ENCODE measurements around the gene BRINP1. TPM values are rescaled to one million over a fixed set of nuclear protein-coding genes. Genes with fewer than 3 reads are reported as not detected.

BRINP1 gene
- total RNA-seq, 3 donors from 2014 or later (not counting 1 experiment from before 2014, with no cell fraction given) = not detected

- DNase-seq (no peak), ATAC-seq (no peak)
- H3K9me3 ChIP-seq (ENCODE audit: control insufficient read depth, insufficient read depth, low read length) = no peaks in the 10 kb centered on the region
- Mint-ChIP-seq H3K4me1 (no peaks in the 10 kb centered on the region), H3K9me3 (peaks cover 5 to 6% of the 10 kb centered on the region in 2 donors), H3K27ac (no peak overlapping the region), H3K36me3 (no peaks in the 10 kb centered on the region), H3K4me3 (no peak overlapping the region), H3K27me3 (ENCODE audit: low read depth in 2 of 2) (no peaks in the 10 kb centered on the region)
- H3K4me3 ChIP-seq (ENCODE audit: low read length) = no peak overlapping the region
- WGBS (ENCODE audit: insufficient coverage) = 76% methylated on average over 4 of the region's 4 CpGs
- H3K36me3 ChIP-seq (ENCODE audit: control insufficient read depth, insufficient read depth, low read length) = no peaks in the 10 kb centered on the region
- H3K27me3 ChIP-seq (ENCODE audit: control insufficient read depth, insufficient read depth, low read length) = no peaks in the 10 kb centered on the region
- TF ChIP-seq CTCF (IDR thresholded peaks at IDR 0.05) = no peak
- intact Hi-C loops (cut with micrococcal nuclease) = no loop called here
- H3K4me1 ChIP-seq (ENCODE audit: control insufficient read depth, insufficient read depth, low read length) = no peaks in the 10 kb centered on the region
- H3K27ac ChIP-seq (ENCODE audit: low read length) = no peak overlapping the region
Observed at GRCh38 chr9:119412399-119412798, 43.2 kb upstream of the BRINP1 start.

GRCh38 chr9:119409552-119409951, 40.3 kb upstream of the BRINP1 start:
- Histone ChIP-seq H3K36me3 (ENCODE audit: control insufficient read depth, insufficient read depth, low read length) (no peaks in the 10 kb centered on the region), H3K27ac (ENCODE audit: low read length) (no peak overlapping the region), H3K27me3 (ENCODE audit: control insufficient read depth, insufficient read depth, low read length) (no peaks in the 10 kb centered on the region), H3K9me3 (ENCODE audit: control insufficient read depth, insufficient read depth, low read length) (no peaks in the 10 kb centered on the region), H3K4me3 (ENCODE audit: low read length) (no peak overlapping the region), H3K4me1 (ENCODE audit: control insufficient read depth, insufficient read depth, low read length) (no peaks in the 10 kb centered on the region)
- H3K27ac Mint-ChIP-seq = no peak overlapping the region
- TF ChIP-seq CTCF (IDR thresholded peaks at IDR 0.05) = no peak
- WGBS (ENCODE audit: insufficient coverage) = 66% methylated on average over 3 of the region's 3 CpGs
- DNase-seq = no peak
- H3K36me3 Mint-ChIP-seq = no peaks in the 10 kb centered on the region
- no peak overlapping the region for H3K4me3 Mint-ChIP-seq
- peaks cover 6 to 8% of the 10 kb centered on the region in 2 donors for H3K9me3 Mint-ChIP-seq
- intact Hi-C loops (cut with micrococcal nuclease) = no loop called here
- ATAC-seq = no peak
- no peaks in the 10 kb centered on the region for H3K4me1 Mint-ChIP-seq
- no peaks in the 10 kb centered on the region for H3K27me3 Mint-ChIP-seq (ENCODE audit: low read depth in 2 of 2)

- Histone ChIP-seq H3K27ac (ENCODE audit: low read length) (no peak overlapping the region), H3K9me3 (ENCODE audit: control insufficient read depth, insufficient read depth, low read length) (no peaks in the 10 kb centered on the region), H3K4me3 (ENCODE audit: low read length) (no peak overlapping the region), H3K27me3 (ENCODE audit: control insufficient read depth, insufficient read depth, low read length) (no peaks in the 10 kb centered on the region), H3K36me3 (ENCODE audit: control insufficient read depth, insufficient read depth, low read length) (no peaks in the 10 kb centered on the region), H3K4me1 (ENCODE audit: control insufficient read depth, insufficient read depth, low read length) (no peaks in the 10 kb centered on the region)
- Mint-ChIP-seq H3K27ac (no peak overlapping the region), H3K4me3 (no peak overlapping the region), H3K27me3 (ENCODE audit: low read depth in 2 of 2) (no peaks in the 10 kb centered on the region), H3K4me1 (no peaks in the 10 kb centered on the region), H3K36me3 (no peaks in the 10 kb centered on the region), H3K9me3 (peaks cover 8 to 9% of the 10 kb centered on the region in 2 donors)
- ATAC-seq (no peak), DNase-seq (no peak)
- WGBS (ENCODE audit: insufficient coverage) = 52% methylated on average over 2 of the region's 2 CpGs
- intact Hi-C loops (cut with micrococcal nuclease) = no loop called here
- no peak for TF ChIP-seq CTCF (IDR thresholded peaks at IDR 0.05)
Observed at GRCh38 chr9:119400606-119401005, 31.4 kb upstream of the BRINP1 start.

GRCh38 chr9:119398350-119398749, 29.1 kb upstream of the BRINP1 start:
- no peaks in the 10 kb centered on the region for H3K36me3 ChIP-seq (ENCODE audit: control insufficient read depth, insufficient read depth, low read length)
- TF ChIP-seq CTCF (IDR thresholded peaks at IDR 0.05) = no peak
- no peaks in the 10 kb centered on the region for H3K4me1 Mint-ChIP-seq
- no peaks in the 10 kb centered on the region for H3K9me3 ChIP-seq (ENCODE audit: control insufficient read depth, insufficient read depth, low read length)
- DNase-seq (no peak), ATAC-seq (no peak)
- H3K4me3 ChIP-seq (ENCODE audit: low read length) = no peak overlapping the region
- no peak overlapping the region for H3K27ac Mint-ChIP-seq
- H3K27me3 ChIP-seq (ENCODE audit: control insufficient read depth, insufficient read depth, low read length) = no peaks in the 10 kb centered on the region
- 77% methylated on average over 2 of the region's 2 CpGs for WGBS (ENCODE audit: insufficient coverage)
- intact Hi-C loops (cut with micrococcal nuclease) = no loop called here
- no peak overlapping the region for H3K27ac ChIP-seq (ENCODE audit: low read length)
- peaks cover 3 to 8% of the 10 kb centered on the region in 2 donors for H3K9me3 Mint-ChIP-seq
- no peaks in the 10 kb centered on the region for H3K27me3 Mint-ChIP-seq (ENCODE audit: low read depth in 2 of 2)
- no peaks in the 10 kb centered on the region for H3K4me1 ChIP-seq (ENCODE audit: control insufficient read depth, insufficient read depth, low read length)
- H3K4me3 Mint-ChIP-seq = no peak overlapping the region
- no peaks in the 10 kb centered on the region for H3K36me3 Mint-ChIP-seq

Data from natural killer cell (primary cell).